HG03520 (cell line): ENCODE results near the gene RFTN1.
A peak's percentile ranks its signal among the peaks of the same experiment; 100 is the strongest.
"Not testable (repeated sequence)": the region's sequence is repeated elsewhere in the genome, so short reads cannot be mapped to it uniquely, and the experiment has no call there.

ENCODE experiments used
- ATAC-seq: cut with Tn5 transposase; IDR thresholded peaks from one replicate; pipeline ENCODE4 v1.9.1; 2021; ENCODE audit warnings: mild to moderate bottlenecking, moderate library complexity; ENCODE audit not compliant: unreplicated experiment

Gene RFTN1

GRCh38 chr3:16507578-16508242 lies 5.8 kb downstream of the RFTN1 start:
- ATAC-seq, result no peak

- ATAC-seq, result no peak
Measured at GRCh38 chr3:16506884-16507577, 6.5 kb downstream of the RFTN1 start.

GRCh38 chr3:16506451-16506850 lies 7.0 kb downstream of the RFTN1 start:
- ATAC-seq, result no peak

GRCh38 chr3:16504692-16505091 lies 8.8 kb downstream of the RFTN1 start:
- ATAC-seq, result no peak

- ATAC-seq, result peak; percentile 74
Measured at GRCh38 chr3:16504242-16504641, 9.3 kb downstream of the RFTN1 start.

GRCh38 chr3:16503191-16503776 lies 10.2 kb downstream of the RFTN1 start:
- no peak for ATAC-seq

- no peak for ATAC-seq
Measured at GRCh38 chr3:16502347-16502908, 11.1 kb downstream of the RFTN1 start.

GRCh38 chr3:16501376-16501775 lies 12.1 kb downstream of the RFTN1 start:
- no peak for ATAC-seq

GRCh38 chr3:16500911-16501310 lies 12.6 kb downstream of the RFTN1 start:
- no peak for ATAC-seq

- ATAC-seq, result no peak
Measured at GRCh38 chr3:16500093-16500492, 13.4 kb downstream of the RFTN1 start.

- no peak for ATAC-seq
Measured at GRCh38 chr3:16499351-16499750, 14.1 kb downstream of the RFTN1 start.

GRCh38 chr3:16498130-16498890 lies 15.2 kb downstream of the RFTN1 start:
- peak; percentile 53 for ATAC-seq

- ATAC-seq, result peak; percentile 44
Measured at GRCh38 chr3:16496408-16497222, 16.9 kb downstream of the RFTN1 start.

GRCh38 chr3:16496008-16496407 lies 17.5 kb downstream of the RFTN1 start:
- ATAC-seq, result no peak

GRCh38 chr3:16494814-16495431 lies 18.6 kb downstream of the RFTN1 start:
- ATAC-seq, result no peak

GRCh38 chr3:16494094-16494493 lies 19.4 kb downstream of the RFTN1 start:
- ATAC-seq, result no peak

- ATAC-seq, result no peak
Measured at GRCh38 chr3:16490062-16490619, 23.4 kb downstream of the RFTN1 start.

GRCh38 chr3:16489326-16490061 lies 24.0 kb downstream of the RFTN1 start:
- not testable (repeated sequence) for ATAC-seq

GRCh38 chr3:16488637-16489036 lies 24.9 kb downstream of the RFTN1 start:
- ATAC-seq, result no peak
